ENCODE results near the gene SETD3.

DNA sequence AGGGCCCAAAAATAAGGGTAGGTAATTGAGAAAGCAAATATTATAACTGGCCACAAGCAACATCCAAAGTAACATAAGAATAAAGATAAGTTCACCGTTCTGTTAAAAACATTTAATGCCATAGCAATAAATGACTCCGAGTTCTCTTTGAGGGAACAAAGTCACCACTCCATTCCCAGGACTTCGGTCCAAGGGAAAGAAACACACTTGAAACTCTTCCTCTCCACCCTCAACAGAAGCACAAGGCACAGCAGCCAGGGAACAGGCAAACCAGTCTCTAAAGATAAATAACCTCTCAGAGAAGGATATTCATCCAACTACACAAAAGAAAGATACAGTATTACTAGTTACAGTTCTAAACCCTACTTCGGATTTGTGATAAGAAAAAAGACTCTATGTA, 2.5 kb downstream of the SETD3 start:
- TF ChIP-seq POLR2A (IDR thresholded peaks at IDR 0.05; ENCODE audit: low read depth, low read length) = no peak
- no peak for TF ChIP-seq NFYB (IDR thresholded peaks at IDR 0.05; ENCODE audit: insufficient read depth, low read depth, low read length)
- no peak for TF ChIP-seq SIX5 (IDR thresholded peaks at IDR 0.05; ENCODE audit: low read depth, low read length, severe bottlenecking)
- TF ChIP-seq, protein P1, sequence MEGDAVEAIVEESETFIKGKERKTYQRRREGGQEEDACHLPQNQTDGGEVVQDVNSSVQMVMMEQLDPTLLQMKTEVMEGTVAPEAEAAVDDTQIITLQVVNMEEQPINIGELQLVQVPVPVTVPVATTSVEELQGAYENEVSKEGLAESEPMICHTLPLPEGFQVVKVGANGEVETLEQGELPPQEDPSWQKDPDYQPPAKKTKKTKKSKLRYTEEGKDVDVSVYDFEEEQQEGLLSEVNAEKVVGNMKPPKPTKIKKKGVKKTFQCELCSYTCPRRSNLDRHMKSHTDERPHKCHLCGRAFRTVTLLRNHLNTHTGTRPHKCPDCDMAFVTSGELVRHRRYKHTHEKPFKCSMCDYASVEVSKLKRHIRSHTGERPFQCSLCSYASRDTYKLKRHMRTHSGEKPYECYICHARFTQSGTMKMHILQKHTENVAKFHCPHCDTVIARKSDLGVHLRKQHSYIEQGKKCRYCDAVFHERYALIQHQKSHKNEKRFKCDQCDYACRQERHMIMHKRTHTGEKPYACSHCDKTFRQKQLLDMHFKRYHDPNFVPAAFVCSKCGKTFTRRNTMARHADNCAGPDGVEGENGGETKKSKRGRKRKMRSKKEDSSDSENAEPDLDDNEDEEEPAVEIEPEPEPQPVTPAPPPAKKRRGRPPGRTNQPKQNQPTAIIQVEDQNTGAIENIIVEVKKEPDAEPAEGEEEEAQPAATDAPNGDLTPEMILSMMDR (IDR thresholded peaks at IDR 0.05 in 2 of 3, conservative IDR thresholded peaks at IDR 0.05 in 1 of 3; ENCODE audit: control insufficient read depth in 2 of 3, extremely low read depth in 1 of 3, insufficient read depth in 1 of 3, low read depth in 3 of 3, low read length in 3 of 3) = no peak

Data from GM12878 (cell line).